ENCODE measurements around the gene RGR.
"Not testable (repeated sequence)": the region's sequence is repeated elsewhere in the genome, so short reads cannot be mapped to it uniquely, and the experiment has no call there.

GRCh38 chr10:84279876-84280475, 35.1 kb downstream of the RGR start:
- TF ChIP-seq CTCF, EZH2 (IDR thresholded peaks at IDR 0.05): not testable (repeated sequence)
